ENCODE results near the gene CCSAP.

DNA sequence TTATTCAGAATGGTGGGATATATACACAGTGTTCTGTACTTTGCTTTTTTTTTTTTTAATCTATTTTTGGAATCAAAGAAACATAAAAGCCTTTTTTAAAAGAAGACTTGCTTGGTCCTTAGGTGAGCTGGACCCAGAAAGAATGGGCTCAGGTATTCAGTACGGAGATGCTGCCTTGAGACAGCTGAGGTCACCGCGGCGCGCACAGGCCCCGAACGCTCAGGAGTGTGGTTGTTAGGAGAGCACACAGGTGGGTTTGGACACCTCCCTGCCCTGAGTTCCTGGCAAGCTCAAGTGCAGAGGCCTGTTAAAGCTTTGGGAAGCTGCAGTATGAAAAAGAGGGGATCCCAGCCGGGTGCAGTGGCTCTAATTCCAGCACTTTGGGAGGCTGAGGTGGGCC is 40.1 kb downstream of the CCSAP start:
- TF ChIP-seq TEAD4 (CRISPR knock-in tag; IDR thresholded peaks at IDR 0.05) (no peak), CTCF (IDR thresholded peaks at IDR 0.05) (no peak), MAX (CRISPR knock-in tag; IDR thresholded peaks at IDR 0.05) (no peak), SMAD4 (CRISPR knock-in tag; IDR thresholded peaks at IDR 0.05) (no peak), ZNF121 (CRISPR knock-in tag; IDR thresholded peaks at IDR 0.05) (no peak), GABPB1 (CRISPR knock-in tag; IDR thresholded peaks at IDR 0.05) (no peak), MXD4 (CRISPR knock-in tag; IDR thresholded peaks at IDR 0.05; ENCODE audit: borderline replicate concordance) (no peak), SMAD3 (CRISPR knock-in tag; IDR thresholded peaks at IDR 0.05; ENCODE audit: borderline replicate concordance) (no peak), FOXP1 (CRISPR knock-in tag; IDR thresholded peaks at IDR 0.05; ENCODE audit: borderline replicate concordance) (no peak)
- TF ChIP-seq, protein P1, sequence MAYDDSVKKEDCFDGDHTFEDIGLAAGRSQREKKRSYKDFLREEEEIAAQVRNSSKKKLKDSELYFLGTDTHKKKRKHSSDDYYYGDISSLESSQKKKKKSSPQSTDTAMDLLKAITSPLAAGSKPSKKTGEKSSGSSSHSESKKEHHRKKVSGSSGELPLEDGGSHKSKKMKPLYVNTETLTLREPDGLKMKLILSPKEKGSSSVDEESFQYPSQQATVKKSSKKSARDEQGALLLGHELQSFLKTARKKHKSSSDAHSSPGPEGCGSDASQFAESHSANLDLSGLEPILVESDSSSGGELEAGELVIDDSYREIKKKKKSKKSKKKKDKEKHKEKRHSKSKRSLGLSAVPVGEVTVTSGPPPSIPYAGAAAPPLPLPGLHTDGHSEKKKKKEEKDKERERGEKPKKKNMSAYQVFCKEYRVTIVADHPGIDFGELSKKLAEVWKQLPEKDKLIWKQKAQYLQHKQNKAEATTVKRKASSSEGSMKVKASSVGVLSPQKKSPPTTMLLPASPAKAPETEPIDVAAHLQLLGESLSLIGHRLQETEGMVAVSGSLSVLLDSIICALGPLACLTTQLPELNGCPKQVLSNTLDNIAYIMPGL (CRISPR knock-in tag; IDR thresholded peaks at IDR 0.05) = no peak
- TF ChIP-seq, protein P2, sequence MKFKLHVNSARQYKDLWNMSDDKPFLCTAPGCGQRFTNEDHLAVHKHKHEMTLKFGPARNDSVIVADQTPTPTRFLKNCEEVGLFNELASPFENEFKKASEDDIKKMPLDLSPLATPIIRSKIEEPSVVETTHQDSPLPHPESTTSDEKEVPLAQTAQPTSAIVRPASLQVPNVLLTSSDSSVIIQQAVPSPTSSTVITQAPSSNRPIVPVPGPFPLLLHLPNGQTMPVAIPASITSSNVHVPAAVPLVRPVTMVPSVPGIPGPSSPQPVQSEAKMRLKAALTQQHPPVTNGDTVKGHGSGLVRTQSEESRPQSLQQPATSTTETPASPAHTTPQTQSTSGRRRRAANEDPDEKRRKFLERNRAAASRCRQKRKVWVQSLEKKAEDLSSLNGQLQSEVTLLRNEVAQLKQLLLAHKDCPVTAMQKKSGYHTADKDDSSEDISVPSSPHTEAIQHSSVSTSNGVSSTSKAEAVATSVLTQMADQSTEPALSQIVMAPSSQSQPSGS (CRISPR knock-in tag; IDR thresholded peaks at IDR 0.05; ENCODE audit: borderline replicate concordance, low read depth) = no peak
- TF ChIP-seq, protein P3, sequence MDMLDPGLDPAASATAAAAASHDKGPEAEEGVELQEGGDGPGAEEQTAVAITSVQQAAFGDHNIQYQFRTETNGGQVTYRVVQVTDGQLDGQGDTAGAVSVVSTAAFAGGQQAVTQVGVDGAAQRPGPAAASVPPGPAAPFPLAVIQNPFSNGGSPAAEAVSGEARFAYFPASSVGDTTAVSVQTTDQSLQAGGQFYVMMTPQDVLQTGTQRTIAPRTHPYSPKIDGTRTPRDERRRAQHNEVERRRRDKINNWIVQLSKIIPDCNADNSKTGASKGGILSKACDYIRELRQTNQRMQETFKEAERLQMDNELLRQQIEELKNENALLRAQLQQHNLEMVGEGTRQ (CRISPR knock-in tag; IDR thresholded peaks at IDR 0.05) = no peak
- TF ChIP-seq, protein P4, sequence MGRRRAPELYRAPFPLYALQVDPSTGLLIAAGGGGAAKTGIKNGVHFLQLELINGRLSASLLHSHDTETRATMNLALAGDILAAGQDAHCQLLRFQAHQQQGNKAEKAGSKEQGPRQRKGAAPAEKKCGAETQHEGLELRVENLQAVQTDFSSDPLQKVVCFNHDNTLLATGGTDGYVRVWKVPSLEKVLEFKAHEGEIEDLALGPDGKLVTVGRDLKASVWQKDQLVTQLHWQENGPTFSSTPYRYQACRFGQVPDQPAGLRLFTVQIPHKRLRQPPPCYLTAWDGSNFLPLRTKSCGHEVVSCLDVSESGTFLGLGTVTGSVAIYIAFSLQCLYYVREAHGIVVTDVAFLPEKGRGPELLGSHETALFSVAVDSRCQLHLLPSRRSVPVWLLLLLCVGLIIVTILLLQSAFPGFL (CRISPR knock-in tag; IDR thresholded peaks at IDR 0.05; ENCODE audit: borderline replicate concordance) = no peak
